HUDEP-2 (cell line): ENCODE results near the gene RFX2.
"Not testable (repeated sequence)": the region's sequence is repeated elsewhere in the genome, so short reads cannot be mapped to it uniquely, and the experiment has no call there.

Experiments used
- DNase-seq, 76 experiments: peaks; one replicate each; lab custom pipeline; 2025; ENCODE audit not compliant: unreplicated experiment in 76 of 76; lab: John Stamatoyannopoulos, UW

The RFX2 gene

DNA sequence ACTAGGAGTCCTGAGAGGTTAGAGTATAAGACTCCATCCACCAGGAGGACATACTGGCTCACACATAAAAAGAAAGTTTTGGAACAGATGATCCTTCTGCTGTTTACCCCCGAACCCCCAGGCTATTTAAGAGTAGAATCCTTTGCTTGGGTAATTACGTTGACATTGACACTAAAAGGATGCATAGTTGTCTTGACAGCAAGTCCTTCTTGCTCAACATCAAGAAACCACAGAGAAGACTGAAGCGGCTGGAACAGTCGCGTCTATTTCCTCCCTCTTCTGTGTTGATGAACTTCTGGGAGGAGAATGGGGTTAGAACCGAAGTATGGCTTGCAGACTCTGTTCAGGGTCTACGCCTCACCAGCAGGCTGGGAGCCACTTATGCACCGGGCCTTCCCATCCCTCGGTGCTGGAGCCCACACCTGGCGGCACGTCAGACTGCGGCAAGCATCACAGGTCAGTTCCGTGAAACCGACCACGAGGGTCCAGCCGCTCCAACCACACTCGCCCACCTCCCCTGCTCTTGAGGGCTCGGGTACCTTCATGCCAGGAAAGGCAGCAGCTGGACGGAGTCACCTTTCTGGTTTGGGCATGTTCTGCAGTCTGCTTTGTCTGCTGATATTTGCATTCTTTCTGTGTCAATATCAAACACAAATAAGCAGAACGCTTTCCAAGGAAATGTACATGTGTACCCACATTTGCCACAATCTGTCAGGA lies 90.0 kb downstream of the RFX2 start:
- DNase-seq: no peak

DNA sequence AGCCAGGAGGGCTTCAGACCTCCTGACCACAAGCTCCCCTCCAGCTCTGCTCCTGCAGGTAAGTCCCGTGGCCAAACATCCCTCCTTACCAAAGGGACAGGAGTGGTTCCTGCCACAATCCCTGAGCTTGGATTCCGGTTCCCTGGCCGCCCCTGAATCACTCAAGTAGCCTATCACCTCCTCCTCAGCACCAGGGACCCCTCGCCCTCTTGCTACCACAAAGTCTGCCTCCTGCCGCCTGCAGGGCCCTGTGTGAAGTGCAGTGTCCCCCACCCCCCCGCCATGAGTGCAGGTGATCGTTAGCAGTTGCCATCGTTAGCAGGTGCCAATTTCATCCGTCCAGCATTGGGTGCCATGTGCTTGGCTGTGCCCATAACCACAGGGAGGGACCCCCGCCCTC lies 91.5 kb downstream of the RFX2 start:
- DNase-seq: no peak

DNA sequence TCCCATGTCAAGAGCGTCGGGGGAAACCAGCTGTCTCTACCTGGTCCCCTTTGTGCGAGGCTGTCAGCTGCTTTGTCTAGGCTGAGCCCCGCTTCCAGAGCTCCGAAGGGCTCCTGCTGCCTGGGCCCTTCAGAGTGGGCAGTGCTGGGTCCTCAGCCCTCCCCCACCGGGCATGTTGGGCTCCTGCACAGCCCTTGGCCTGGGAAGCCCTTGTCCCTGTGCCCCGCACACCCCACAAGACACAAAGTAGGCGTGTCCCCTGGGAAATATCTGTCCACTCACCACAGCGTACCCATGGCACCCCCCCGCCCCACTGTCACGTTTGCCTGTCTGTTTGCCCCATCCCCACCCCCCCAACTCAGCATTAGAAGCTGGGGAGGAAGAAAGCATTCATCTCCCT lies 92.7 kb downstream of the RFX2 start:
- no peak for DNase-seq

DNA sequence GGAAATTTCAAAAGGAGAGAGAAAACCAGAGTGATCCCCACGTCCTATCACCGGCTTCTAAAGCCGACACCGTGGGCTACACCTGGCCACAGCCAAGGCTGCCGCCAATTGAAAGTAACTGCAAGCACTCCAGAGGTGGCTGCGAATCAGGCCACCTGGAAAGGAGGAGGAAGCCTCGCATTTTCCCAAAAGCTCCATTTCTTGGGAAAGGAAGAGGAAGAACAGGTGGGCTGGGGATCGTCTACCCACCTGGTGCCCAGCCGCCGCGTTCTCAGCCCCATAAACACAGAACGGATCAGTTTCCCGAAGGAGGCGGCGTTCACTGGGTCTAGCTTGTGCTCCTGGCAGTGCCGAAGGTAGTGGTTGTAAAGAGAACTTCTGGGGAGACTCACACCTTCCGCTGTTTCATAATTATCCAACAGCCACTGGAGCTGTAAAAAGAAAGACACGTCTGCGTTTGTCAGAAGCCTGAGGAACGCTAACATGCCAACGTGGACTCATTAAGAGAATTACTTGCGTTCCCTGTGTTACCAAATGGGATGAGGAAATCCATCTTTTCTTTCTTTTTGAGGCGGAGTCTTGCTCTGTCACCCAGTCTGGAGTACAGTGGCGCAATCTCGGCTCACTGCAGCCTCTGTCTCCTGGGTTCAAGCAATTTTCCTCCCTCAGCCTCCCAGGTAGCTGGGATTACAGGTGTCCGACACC lies 94.3 kb downstream of the RFX2 start:
- no peak for DNase-seq

DNA sequence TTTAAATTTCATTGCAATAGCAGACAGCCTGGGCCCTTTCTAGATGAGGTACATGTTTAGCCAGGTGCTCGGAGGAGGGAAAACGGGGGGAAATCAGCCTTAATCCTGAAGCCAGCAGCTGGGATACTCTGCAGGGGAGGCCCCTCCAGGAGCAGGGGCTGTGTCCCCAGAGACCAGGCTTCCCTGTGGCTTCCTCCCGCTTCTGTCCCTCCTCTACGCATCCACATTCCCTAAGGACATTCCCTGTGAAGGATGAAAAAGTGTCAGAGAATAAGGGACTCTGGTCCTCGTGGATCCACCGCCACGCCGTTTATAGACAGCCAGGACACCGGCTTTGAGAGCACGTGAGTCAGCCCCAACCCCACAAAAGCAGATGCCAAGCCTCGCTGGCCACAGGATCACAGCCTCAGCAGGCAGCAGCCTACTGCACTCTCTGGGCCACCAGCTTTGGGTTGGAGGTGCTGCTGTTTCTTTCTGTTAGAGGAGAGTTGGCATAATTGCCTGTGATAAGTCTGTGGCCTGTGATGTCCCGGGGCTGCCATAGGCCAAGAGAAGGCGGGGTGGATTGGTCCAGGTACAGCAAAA lies 95.7 kb downstream of the RFX2 start:
- no peak for DNase-seq

DNA sequence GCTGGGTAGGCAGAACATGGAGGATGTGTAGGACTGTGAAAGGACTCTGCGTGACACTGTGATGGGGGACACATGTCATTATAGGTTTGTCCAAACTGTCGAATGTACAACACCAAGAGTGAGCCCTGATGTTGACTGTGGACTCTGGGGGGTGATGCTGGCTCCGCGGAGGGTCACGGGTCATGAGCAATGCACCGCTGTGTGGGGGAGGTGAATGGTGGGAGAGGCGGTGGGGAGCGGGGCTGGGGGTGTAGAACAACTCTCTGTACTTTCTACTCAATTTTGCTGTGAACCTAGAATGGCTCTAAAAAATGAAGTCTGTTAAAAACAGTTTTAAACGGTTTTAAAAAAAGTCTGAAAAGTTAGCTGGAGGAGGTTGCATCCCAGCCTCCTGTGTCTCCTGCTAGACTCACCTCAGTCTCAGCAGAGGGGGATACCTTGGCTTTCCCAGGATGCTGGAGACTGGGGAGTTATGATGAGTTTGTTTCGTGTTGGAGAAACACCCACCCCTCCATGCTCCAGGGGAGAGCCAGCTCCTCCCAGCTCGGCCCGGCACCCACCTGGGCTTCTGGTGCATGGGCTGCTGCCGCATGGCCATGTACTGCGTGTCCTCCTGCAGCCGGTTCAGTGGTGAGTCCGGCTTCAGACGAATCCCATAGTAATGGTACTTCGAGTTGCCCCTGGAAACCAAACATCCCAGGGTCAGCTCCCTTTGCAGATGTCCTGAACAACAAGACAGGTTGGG lies 97.7 kb downstream of the RFX2 start:
- DNase-seq: no peak

DNA sequence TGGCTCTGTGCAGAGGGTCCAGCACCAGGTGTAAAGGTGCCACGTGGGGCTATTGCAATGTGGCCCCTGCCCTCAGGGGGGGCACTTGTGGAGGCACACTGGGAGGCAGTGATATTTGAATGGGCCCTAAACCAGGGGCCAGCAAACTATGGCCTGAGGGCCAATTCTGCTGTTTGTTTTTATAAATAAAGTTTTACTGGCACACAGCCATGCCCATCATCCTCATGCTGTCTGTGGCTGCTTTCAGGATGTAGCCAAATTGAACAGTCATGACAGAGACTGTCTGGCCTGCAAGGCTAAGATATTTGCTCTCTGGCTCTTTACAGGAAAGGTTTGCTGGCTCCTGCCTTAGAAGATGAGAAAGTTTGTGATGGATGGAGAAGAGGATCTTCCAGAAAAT lies 98.5 kb downstream of the RFX2 start:
- DNase-seq: no peak

DNA sequence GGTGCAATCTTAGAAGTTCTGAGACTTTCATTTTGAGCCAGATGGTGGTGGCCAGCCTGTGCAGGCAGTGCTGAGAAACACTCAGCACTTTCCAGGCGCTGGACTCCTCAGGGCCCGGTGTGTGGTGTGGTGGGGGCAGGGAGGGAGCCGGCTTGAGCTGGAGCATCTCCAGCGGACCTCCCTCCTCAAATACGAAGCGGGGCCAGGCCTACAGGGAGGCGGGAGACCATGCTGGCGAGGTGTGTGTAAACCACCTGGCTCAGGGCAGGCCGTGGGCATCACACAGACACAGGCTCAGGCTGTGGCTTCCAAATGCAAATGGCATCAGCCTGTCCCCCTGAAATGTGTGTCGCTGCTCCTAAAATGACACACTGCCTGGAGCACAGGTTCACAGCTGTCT lies 99.1 kb downstream of the RFX2 start:
- no peak for DNase-seq

DNA sequence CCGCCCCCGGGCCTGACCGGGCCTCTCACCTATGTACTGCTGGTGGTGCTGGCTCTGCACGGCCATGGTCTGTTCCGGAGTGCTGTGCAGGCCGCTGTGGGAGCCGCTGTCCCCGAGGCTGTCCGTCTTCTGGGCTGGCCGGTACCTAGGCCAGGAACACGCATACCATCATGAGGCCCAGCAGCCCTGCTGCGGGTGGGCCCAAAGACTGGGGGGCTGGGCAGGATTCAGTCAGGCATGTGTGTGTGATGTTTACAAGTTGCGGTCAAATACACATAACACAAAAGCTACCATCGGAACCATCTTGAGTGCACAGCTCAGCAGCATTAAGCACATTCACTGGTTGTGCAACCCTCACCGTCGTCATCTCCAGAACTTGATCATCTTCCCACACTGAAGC lies 100.2 kb downstream of the RFX2 start:
- no peak for DNase-seq

DNA sequence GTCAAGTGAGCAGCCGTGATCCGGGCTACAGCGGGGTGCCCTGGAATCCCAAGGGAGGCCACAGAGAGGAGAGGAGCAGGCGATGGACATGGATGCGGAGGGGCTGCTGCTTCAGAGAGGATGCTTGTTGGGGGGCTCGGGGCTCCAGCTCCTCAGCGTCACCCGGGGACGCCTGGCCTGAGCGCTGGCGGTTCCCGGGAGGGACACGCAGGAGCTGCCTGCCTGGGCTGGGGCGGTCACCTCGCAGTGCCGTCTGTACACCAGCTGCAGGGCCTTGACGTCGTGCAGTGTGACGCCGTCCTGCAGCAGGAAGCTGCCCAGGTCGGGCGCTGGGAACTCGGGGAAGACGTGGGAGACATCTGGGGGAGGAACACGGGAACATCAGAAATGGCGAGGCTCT lies 102.4 kb downstream of the RFX2 start:
- DNase-seq: no peak

DNA sequence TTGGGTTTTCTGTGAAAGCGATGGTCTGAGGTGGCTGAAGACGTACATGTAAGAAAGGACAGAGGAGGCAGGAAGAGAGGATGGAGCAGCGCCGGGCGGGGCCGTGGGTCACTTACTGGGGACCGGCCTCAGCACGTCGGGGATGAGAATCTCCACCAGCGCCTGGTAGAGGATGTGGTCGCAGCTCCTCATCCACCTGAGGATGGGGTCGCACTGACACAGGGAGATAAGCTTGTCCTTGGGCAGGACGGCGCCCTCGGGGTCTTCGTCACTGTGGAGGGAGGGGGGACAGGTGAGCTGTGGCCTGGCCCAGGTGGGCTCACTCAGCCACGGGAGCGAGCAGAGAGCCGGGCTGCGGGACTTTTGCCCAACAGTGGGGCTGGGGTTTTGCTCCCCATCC lies 103.4 kb downstream of the RFX2 start:
- DNase-seq: no peak

DNA sequence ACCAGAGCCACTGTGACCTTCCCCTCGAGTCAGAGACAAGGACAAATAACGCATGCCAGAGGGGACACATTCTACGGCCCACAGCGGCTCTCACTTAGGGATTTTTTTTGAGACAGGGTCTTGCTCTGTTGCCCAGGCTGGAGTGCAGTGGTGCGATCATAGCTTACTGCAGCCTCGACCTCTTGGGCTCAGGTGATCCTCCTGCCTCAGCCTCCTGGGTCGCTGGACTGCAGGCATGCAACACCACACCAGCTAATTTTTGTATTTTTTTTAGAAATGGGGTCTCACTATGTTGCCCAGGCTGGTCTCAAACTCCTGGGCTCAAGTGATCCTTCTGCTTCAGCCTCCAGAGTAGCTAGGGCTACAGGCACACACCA lies 104.2 kb downstream of the RFX2 start:
- not testable (repeated sequence) for DNase-seq

DNA sequence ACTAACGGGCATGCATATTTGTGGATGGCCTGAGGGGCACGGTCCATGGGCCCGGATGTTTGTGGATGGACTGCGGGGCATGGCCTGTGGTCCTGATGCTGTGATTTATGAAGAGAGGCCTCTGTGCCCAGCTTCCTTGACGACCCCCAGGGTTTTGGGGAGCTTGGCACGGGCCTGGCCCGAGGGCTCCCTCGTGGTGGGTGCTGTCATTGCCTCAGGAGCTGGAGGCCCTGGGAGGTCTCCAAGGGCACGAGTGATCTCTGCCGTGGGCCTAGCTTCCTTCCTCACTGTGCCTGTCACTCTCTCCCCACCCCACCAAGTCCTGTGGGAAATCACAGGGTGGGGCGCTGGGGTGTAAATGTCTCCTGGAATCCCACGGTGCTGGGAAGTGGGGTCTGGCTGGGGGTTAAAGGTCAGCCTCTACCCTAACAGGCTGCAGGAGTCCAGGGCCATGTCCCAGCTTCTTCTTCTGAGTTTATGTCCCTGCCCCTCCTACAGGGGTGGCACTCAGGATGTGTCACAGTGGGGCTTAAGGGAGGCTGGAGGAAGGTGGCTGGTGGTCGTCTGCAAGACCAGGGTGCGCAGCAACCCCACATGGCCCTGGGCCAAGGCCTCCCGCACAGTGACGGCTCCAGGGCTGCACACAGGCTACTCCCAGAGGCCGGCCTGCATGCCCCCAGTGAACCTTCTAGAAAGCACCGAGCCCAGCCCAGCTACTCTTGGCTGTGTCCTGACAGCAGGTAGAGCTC lies 104.8 kb downstream of the RFX2 start:
- DNase-seq: no peak

DNA sequence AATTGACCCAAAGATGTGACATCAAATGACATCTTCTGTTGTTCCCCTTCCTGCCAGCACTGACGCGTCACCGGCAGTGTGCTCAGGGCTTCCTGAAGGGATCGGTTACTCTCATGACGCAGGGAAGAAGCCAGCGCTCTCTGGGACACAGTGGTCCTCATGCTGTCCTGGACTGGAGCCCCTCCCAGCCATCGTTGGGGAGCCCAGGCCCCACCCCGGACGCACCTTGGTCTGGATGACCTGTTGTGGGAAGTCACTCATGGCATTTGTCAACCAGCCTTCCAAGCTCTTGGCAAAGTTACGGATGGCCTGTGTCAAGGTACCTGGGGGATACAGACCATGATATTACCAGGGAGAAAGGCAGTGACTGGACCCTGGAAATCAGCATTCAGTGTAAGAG lies 106.3 kb downstream of the RFX2 start:
- no peak for DNase-seq

DNA sequence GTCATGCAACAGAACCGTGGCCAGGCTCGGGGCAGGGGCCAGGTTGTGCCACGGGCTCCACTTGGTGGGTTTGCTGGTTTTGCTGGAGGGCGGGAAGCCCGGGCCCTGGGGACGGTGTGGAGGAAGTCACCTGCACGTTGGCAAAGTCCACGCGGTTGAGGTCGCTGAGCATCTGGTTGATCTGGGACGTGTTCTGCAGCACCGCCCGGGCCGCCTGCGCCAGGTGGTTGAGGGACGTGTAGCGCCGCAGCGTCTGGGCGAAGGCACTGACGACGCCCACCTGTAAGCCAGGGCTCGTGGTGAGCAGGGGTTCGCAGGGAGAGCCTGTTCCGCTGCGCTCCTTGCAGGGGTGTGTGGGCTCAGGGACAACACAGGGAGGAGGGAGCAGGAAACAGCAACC lies 107.7 kb downstream of the RFX2 start:
- DNase-seq: no peak

DNA sequence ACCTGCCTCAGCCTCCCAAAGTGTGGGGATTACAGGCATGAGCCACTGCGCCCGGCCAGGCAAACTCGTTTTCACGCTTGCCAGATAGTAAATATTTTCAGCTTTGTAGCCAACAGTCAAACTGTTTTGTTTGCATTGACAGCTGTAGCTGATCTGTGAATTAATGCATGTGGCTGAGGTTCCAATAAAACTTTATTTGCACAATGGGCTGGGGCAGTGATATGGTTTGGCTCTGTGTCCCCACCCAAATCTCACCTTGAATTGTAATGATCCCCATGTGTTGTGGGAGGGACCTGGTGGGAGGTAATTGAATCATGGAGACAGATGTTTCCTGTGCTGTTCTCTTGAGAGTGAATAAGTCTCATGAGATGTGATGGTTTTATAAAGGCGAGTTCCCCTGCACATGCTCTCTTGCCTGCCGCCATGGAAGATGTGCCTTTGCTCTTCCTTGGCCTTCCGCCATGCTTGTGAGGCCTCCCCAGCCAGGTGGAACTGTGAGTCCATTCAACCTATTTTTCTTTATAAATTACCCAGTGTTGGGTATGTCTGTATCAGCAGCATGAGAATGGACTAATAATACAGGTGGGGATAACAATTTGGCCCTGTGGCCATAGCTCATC lies 110.0 kb downstream of the RFX2 start:
- no peak for DNase-seq

DNA sequence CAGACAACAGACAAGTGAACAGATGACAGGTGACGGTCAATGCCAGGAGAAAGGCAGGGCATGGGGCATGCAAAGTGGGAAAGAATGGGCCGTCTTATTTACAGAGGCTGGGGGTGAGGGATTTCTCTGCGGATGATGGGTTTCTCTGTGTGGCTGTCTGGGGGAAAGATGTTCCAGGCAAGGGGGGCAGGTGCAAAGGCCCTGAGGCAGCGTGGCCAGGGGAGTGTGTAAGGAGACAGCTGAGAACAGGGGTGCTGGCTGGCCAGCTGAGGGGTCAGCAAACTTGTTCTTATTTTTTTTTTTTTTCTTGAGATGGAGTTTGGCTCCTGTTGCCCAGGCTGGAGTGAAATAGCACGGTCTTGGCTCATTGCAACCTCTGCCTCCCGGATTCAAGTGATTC lies 110.6 kb downstream of the RFX2 start:
- no peak for DNase-seq

DNA sequence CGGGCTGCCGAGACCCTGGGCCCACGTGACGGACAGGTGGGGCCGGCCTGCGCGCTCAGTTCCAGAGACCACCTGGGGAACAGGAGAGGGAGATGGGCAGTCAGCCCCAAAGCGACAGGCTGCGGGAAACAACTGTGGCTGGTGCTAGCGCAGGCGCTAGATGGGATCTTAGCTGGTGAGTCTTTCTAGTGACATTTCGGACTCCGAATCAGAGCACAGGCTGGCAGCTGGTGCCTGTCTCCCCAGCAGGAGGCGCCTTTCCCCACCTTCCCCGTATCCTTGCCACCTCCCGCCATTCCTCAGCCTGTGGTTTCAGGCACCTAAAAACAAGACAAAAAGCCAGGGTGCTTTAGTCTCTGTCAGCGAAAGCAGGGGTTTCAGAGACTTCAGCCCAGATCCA lies 112.9 kb downstream of the RFX2 start:
- DNase-seq: no peak

DNA sequence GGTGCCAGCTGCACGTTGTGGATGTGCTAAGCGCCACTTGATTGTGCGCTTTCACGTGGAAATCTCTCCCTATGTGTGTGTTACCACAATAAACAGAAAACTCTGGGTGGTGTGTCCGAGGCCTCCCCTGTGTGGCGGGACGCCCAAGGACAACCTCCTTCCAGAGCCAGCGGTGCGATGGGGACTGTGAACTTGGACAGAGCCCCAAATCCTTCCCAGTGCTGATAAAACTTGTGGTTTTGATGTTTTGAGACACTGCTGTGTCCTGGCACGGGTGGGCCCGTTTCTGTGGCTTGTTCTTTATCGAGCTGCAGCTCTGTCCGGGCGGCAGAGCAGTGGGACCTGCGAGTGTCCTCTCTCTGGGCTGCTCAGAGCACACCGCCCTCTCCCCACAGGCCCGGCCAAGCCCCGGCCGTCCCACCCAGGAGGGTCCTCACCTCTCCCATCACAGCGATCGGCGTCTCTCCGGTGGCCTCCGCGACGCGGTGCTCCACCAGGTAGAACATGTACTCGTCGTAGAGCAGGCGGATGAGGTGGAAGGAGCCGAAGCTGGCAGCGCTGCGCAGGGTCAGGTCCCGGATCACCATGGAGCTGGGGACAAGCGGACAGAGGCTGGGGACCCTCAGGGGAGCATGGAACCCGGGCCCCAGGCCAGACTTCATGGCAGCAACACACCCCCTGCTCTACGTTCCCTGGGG lies 113.5 kb downstream of the RFX2 start:
- peak in 31 of 76 experiments; percentile 13 to 64 (median 28) for DNase-seq

DNA sequence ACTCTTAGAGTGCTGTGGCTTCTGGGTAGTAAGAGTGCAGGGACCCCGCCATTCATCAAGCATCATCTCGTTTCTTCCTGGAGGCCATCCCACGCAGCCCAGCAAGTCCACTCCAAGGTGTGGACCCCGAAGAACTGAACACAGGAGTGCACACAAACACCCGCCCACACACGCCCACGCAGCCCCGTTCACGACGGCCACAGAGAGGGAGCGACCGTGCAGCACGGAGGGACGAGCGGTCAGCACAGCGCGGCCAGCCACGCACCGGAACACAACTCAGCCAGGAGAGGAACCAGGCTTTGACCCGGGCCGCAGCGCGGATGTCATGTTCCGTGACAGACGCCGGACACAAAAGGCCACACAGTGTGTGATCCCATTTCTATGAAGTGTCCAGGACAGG lies 114.2 kb downstream of the RFX2 start:
- no peak for DNase-seq
